Osteocyte (in vitro differentiated cells): Measurements from ENCODE around the gene EIF4G3. TPM values are rescaled to one million over a fixed set of nuclear protein-coding genes. Genes with fewer than 3 reads are reported as not detected.
A peak's percentile ranks its signal among the peaks of the same experiment; 100 is the strongest.

Experiments
- DNase-seq: peaks from one replicate; pipeline ENCODE4 v3.0.0; 2021; ENCODE audit warnings: mixed read lengths; ENCODE audit not compliant: unreplicated experiment; ENCODE audit errors: extremely low spot score
- H3K27ac Mint-ChIP-seq: one replicate; pipeline ENCODE4 v1.8.0; 2021; ENCODE audit warnings: mild to moderate bottlenecking, mixed read lengths; ENCODE audit not compliant: unreplicated experiment
- H3K27me3 Mint-ChIP-seq: one replicate; pipeline ENCODE4 v1.8.0; 2021; ENCODE audit warnings: mixed read lengths; ENCODE audit not compliant: unreplicated experiment
- H3K36me3 Mint-ChIP-seq: one replicate; pipeline ENCODE4 v1.8.0; 2021; ENCODE audit warnings: mixed read lengths; ENCODE audit not compliant: unreplicated experiment
- H3K4me1 Mint-ChIP-seq: one replicate; pipeline ENCODE4 v1.8.0; 2021; ENCODE audit warnings: mixed read lengths; ENCODE audit not compliant: unreplicated experiment
- H3K4me3 Mint-ChIP-seq: one replicate; pipeline ENCODE4 v1.8.0; 2021; ENCODE audit warnings: mild to moderate bottlenecking, moderate library complexity, mixed read lengths; ENCODE audit not compliant: unreplicated experiment
- H3K9me3 Mint-ChIP-seq: one replicate; pipeline ENCODE4 v1.8.0; 2021; ENCODE audit warnings: mixed read lengths; ENCODE audit not compliant: unreplicated experiment
- total RNA-seq: library from RNA; stranded (reverse); gene quantifications from 2 replicates; pipeline ENCODE4 v1.2.1, GENCODE V29; 2021
- TF ChIP-seq, protein P1 (sequence below): fragments of 200-600 bp; sonication (generic); IDR thresholded peaks from 2 replicates; pipeline ENCODE4 v1.5.0; 2021; ENCODE audit warnings: antibody characterized with exemption, mild to moderate bottlenecking, moderate library complexity

EIF4G3 gene
- total RNA-seq, 1 donor from 2014 or later = 81.9 TPM

DNA sequence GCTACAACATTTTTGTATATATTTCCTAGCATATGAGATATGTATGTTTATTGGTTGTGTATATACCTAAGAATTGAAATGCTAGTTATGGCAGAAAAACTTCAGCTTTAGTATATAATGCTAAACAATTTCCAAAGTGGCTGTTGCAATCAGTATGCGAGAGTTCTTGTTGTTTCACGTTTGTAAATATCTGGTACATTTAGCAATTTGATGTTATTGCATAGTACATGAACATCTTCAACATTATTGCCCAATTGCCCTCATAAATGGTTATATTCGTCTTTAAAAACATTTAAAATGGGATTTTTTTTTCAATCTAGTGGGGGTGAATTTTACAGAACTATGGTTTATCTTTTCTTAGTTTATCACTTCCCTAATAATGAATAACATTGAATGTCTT, 303.4 kb downstream of the EIF4G3 start:
- no peak overlapping the region for H3K4me3 Mint-ChIP-seq
- TF ChIP-seq, protein P1, sequence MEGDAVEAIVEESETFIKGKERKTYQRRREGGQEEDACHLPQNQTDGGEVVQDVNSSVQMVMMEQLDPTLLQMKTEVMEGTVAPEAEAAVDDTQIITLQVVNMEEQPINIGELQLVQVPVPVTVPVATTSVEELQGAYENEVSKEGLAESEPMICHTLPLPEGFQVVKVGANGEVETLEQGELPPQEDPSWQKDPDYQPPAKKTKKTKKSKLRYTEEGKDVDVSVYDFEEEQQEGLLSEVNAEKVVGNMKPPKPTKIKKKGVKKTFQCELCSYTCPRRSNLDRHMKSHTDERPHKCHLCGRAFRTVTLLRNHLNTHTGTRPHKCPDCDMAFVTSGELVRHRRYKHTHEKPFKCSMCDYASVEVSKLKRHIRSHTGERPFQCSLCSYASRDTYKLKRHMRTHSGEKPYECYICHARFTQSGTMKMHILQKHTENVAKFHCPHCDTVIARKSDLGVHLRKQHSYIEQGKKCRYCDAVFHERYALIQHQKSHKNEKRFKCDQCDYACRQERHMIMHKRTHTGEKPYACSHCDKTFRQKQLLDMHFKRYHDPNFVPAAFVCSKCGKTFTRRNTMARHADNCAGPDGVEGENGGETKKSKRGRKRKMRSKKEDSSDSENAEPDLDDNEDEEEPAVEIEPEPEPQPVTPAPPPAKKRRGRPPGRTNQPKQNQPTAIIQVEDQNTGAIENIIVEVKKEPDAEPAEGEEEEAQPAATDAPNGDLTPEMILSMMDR = no peak
- H3K4me1 Mint-ChIP-seq = peaks cover 18% of the 10 kb centered on the region
- DNase-seq = no peak
- peaks cover 21% of the 10 kb centered on the region for H3K36me3 Mint-ChIP-seq
- H3K27me3 Mint-ChIP-seq = no peaks in the 10 kb centered on the region
- H3K9me3 Mint-ChIP-seq = no peaks in the 10 kb centered on the region
- H3K27ac Mint-ChIP-seq = no peak overlapping the region

DNA sequence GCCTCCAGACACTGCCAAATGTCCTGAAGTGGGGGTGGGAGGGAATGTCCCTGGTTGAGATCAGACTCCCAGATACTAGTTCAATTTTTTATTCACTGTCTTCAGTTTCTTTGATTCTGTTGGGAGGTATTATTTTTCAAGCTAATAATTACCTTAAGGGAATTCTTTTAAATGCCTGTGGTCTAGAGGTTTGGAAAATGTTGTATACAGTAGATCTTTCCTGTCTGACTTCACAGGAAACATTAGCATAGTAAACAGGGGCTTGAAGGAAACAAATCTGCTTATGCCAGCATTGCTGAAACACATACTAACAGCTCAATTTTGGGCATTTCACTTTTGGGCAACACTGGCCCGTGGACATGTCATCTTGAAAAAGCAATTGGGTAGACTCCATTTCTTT, 305.3 kb downstream of the EIF4G3 start:
- DNase-seq = no peak
- Mint-ChIP-seq H3K27me3 (no peaks in the 10 kb centered on the region), H3K4me3 (no peak overlapping the region), H3K9me3 (no peaks in the 10 kb centered on the region), H3K27ac (no peak overlapping the region), H3K4me1 (peaks cover 37% of the 10 kb centered on the region), H3K36me3 (peaks cover 14% of the 10 kb centered on the region)
- TF ChIP-seq, protein P1 = no peak

DNA sequence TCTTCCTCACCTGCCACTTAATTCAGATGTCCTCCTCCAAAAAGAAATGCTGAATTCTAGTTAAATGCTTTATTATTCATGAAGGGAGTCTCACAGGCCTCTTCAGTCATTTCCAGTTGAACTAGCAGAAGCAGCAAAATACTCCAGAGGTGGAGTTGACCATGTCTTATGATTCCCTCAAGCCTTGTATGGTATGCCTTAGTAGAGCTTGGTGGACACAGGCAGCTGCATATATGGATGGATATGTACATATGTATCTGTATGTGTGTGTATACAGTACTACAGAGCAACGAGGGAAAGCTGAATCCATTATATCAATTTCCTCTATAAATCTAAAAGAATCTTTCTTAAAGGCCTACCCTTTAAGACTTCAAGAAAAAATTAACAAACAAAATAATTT, 306.0 kb downstream of the EIF4G3 start:
- no peak overlapping the region for H3K27ac Mint-ChIP-seq
- H3K36me3 Mint-ChIP-seq = peaks cover 18% of the 10 kb centered on the region
- no peak overlapping the region for H3K4me3 Mint-ChIP-seq
- no peaks in the 10 kb centered on the region for H3K27me3 Mint-ChIP-seq
- H3K4me1 Mint-ChIP-seq = peaks cover 37% of the 10 kb centered on the region
- H3K9me3 Mint-ChIP-seq = no peaks in the 10 kb centered on the region
- DNase-seq = no peak
- TF ChIP-seq, protein P1 = no peak

DNA sequence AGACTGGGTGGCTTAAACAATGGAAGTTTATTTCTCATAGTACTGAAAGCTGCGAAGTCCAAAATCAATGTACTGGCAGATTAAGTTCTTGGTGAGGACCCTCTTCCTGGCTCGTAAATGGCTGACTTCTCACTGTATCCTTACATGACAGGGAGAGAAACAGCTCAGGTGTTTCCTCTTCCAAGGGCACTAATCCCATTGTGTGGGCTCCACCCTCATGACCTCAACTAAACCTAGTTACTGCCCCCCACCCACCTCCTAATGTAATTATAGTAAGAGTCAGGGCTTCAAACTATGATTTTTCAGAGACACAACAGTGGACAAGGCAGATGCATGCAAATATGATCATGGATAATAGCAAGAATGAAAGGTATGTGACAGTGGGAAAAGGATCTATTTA, 308.4 kb downstream of the EIF4G3 start:
- Mint-ChIP-seq H3K36me3 (peaks cover 20% of the 10 kb centered on the region), H3K9me3 (no peaks in the 10 kb centered on the region), H3K4me3 (no peak overlapping the region), H3K4me1 (peaks cover 37% of the 10 kb centered on the region), H3K27ac (peak overlapping the region; percentile 13), H3K27me3 (no peaks in the 10 kb centered on the region)
- no peak for DNase-seq
- TF ChIP-seq, protein P1 = no peak

DNA sequence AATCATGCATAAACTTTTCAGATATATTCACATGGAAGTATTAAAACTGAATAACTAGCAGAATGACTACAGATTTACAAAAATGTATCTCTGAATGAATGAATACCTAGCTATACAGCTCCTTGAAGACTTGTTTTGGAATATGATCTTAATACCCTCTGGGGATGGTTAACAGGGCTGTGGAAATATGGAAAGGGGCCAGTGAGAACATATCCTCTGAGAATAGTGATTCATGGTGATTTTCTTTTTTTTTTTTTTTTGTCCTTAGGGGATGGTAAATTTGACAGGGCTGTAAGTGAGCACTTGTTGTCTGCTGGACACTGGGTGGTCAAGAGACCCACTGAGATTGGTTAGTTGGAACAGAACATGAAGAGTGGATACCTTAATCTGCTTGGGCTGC, 308.9 kb downstream of the EIF4G3 start:
- Mint-ChIP-seq H3K4me3 (no peak overlapping the region), H3K27me3 (no peaks in the 10 kb centered on the region), H3K9me3 (no peaks in the 10 kb centered on the region), H3K4me1 (peaks cover 37% of the 10 kb centered on the region), H3K27ac (peak overlapping the region; percentile 13), H3K36me3 (peaks cover 20% of the 10 kb centered on the region)
- DNase-seq = no peak
- TF ChIP-seq, protein P1 = no peak
